Tibial nerve (tissue), 4 donors: ENCODE results near the gene ETV3L.

Source experiments
- CTCF ChIP-seq, 5 experiments: fragments of 200-600 bp in 3 of 5; fragments of 450-650 bp in 2 of 5; sonication (generic) in 3 of 5; IDR thresholded peaks; one replicate each; pipeline ENCODE4 v1.5.1; 2016 to 2019; ENCODE audit warnings: antibody characterized with exemption in 5 of 5, mild to moderate bottlenecking in 3 of 5, moderate library complexity in 2 of 5
- EP300 ChIP-seq, 2 donors: sonication (generic); formaldehyde crosslinking; IDR thresholded peaks; one replicate each; pipeline ENCODE4 v1.6.1; 2017; ENCODE audit warnings: antibody characterized with exemption in 2 of 2, mild to moderate bottlenecking in 1 of 2
- POLR2A ChIP-seq, 2 donors: fragments of 450-650 bp; IDR thresholded peaks; one replicate each; pipeline ENCODE4 v1.6.1; 2017; ENCODE audit warnings: antibody characterized with exemption in 2 of 2, mild to moderate bottlenecking in 2 of 2, moderate library complexity in 2 of 2

- TF ChIP-seq CTCF (IDR thresholded peaks at IDR 0.05) (no peak), POLR2A (IDR thresholded peaks at IDR 0.05) (no peak), EP300 (IDR thresholded peaks at IDR 0.05) (no peak)
Measured at GRCh38 chr1:157110003-157110402, 10.4 kb upstream of the ETV3L start.
